Measurements from ENCODE around the gene ADRA2B. TPM values are rescaled to one million over a fixed set of nuclear protein-coding genes. Genes with fewer than 3 reads are reported as not detected.

ADRA2B gene
- total RNA-seq, 1 experiment from 2014 or later = not detected

DNA sequence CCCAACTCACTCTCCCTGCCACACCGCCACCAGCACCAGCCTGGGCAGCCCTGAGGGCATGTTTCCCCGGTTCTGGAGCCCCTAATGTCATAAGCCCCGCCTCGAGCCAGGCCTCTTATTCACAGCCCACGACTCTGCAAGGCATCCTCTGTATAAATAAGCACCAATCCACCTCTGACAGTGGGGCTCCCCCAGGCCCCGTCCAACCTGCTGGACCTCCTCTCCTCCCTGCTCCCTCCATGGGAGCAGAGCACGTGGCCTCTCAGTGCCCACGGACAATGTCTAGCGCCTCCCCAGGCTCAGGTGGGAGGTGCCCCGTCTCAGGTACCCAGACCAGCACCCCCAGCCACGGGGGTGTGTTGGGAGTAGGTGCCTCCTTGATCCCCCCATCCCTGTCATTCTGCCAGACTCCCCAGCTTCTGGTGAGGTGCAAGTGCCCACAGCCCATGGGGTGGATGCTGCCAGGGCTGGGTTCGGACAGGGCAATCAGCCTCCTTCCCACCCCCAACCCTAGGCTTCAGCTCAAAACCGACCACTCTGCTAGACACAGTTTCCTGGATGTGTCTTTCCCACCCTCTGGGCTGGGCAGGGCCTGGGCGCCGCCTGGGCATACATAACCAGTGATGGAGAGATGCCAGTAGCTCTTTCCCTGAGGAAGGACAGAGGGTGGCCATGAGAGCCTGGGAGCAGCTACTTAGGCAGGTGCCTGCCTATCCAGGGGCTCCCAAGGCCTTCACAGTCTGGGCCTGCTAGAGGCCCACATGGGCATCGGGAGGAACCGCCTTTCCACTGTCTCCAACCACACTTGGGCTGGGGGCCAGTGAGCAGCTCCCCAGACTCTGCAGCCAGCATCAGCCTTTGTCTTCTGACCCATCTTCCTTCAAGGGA lies 1.6 kb upstream of the ADRA2B start:
- DNase-seq (ENCODE audit: low read depth) = peak; percentile 27

DNA sequence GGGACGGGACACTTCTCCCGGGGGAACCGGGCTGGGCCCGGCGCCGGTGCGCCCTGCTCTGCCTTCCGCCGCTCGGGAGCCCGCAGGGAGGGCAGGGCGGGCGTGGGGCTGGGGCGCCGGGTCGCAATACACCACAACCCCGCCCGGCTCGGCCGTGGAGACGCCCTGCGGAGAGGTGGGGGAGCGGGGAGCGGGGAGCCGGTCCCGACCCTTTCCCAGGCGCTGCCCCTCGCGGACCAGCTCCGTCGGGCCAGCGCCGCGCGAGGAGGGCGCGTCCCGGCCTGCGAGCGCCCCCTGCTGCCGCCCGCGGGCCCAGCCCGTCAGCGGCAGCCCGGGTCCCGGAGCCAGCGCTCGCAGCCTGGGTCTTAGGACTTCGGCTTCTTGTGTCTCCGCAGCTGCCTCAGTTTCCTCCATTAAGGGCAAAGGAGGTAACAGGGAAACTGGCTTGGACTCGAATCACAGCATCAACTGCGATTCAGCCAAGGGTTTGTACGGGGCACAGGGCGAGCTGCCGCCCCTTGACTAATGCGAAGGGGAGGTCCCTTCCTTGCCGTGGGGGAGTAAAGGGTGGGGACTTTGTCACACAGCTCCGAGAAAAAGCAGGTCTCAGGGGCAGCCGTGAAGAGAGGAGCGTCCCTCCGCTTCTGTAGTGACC lies 635 bp upstream of the ADRA2B start:
- peak; percentile 67 for DNase-seq (ENCODE audit: low read depth)

DNA sequence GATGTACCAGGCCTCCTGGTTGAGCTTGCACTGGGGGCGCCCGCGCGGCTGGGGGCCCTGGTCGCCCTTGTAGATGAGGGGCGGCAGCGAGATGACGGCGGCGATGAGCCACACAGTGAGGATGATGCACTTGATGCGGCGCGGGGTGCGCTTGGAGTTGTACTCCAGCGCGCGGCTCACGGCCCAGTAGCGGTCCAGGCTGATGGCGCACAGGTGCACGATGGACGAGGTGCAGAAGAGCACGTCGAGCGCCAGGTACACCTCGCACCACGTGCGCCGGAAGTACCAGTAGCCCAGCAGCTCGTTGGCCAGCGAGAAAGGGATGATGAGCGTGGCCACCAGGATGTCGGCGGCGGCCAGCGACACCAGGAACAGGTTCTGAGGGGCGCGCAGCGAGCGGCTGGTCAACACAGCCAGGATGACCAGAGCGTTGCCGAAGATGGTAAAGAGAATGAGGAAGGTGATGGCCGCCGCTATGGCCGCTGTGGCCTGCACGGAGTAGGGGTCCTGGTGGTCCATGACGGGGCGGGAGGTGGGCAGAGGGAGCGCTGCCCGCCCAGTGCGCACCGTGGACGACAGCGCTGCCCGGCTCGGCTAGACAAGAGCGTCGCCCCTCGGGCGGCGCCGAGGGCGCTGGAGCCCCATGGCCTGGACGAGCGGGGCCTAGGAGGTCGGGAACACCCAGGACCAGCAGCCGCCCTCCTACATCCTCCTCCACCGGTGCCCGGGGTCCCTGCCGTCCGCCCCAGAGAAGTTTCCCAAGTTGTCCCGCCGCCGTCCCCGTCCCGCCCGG lies 544 bp downstream of the ADRA2B start:
- DNase-seq (ENCODE audit: low read depth) = no peak

DNA sequence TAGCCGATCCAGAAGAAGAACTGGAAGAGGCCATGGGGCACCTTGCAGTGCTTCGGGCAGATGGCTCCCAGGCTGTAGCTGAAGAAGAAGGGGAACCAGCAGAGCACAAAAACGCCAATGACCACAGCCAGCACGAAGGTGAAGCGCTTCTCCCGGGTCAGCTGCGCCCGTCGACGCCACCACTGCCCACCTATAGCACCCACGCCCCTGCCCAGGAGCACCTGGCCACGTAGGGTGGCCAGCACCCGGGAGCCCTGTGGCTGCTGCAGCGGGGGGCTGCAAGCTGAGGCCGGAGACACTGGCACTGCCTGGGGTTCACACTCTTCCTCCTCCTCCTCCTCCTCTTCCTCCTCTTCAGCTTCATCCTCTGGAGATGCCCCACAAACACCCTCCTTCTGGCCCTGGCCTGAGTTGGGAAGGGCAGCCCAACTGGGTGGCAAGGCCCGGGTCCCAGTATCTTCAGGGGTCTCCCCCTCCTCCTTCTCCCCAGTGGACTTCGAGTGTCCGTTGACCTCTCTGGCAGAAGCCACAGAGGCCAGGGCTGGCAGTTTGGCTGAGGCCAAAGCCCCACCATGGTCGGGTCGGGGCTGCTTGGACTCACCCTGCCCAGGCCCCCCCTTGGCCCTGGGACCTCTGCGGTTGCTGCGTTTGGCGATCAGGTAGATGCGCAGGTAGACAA lies 1.3 kb downstream of the ADRA2B start:
- DNase-seq (ENCODE audit: low read depth) = no peak

DNA sequence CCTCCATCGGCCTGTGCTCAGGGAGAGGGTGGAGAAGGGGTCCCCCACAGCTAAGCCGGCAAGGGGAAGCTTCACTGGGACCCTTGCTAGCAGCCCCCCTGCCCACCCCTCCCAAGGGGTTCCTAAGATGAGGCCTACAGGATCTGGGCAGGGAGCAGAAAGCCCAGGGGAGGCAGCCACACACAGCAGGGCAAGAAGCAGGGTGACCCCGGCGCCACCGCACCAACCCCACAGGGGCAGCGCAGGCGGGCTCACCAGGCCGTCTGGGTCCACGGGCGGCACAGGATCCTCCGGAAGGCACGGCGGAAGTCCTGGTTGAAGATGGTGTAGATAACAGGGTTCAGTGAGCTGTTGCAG lies 1.8 kb downstream of the ADRA2B start:
- no peak for DNase-seq (ENCODE audit: low read depth)

DNA sequence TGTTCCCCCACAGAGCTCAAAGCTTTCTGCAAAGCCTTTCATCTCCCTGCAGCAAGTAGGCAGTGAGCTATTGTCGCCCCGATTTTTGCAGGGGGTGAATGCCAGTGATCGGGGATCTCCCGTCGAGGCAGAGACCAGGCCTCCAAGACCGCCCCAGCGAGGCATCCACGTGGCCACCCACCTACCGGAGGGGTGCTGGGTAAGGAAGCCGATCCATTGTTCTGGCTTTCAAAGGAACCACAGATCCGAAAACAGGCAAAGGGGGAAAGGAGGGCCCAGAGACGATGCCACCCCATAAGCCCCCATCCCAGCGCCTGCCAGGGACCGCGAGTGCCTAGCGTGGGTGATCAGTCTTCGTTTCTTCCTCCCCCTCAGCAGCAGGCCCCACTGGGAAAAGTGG lies 2.4 kb downstream of the ADRA2B start:
- no peak for DNase-seq (ENCODE audit: low read depth)

DNA sequence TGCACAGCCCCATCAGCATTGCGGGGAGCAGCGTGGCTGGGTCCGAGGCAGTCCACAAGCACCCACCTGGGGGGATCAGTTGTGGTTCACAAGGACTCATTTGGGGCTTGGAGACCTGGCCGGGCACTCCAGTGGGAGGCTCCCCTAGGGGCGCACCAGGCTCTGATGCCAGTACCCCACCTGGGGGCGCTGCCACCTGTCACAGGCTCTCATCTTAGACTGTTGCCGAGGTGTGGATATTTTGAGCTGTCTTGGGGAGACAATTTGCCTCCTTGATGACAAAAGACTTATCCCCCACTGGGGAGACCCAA lies 3.0 kb downstream of the ADRA2B start:
- DNase-seq (ENCODE audit: low read depth) = no peak

DNA sequence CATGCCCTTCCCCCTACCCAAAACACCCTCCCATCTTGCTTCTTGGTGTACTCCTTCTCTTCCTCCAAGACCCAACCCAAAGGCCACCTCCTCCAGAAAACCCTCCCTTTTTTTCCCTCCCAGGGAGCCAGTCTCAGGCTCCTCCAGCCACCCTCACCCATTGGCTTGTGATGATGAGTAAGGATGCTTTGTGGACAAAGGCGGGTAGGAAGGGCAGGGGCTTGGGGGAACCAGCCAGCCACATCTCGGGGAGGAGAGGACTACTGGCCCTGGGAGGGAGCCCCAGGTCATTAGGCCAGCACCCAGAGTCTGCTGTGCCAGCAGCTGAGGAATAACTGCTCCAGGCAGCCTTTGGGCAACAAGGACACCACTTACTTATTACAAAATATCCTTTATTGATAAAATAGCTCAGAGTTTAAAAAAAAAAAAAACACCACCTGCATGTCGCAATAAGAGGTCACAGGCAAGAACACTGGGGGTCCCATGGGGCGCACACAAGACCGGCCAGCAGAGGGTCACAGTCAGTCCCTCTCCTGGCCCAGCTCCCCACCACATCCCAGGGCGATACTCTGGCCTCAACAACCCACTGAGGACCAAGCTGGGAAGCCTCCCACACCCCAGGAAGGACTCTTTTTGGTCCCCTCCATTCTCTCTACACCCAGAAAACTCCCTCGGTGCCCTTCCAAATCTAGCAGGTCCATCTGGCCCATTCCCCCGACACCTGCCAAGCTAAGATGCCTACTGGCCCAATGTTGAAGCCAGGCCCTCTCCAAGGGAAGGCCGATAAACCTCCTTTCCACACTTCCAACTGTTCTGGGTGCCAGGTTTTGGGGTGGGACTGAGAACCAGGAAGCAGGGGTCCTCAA lies 3.6 kb downstream of the ADRA2B start:
- no peak for DNase-seq (ENCODE audit: low read depth)

DNA sequence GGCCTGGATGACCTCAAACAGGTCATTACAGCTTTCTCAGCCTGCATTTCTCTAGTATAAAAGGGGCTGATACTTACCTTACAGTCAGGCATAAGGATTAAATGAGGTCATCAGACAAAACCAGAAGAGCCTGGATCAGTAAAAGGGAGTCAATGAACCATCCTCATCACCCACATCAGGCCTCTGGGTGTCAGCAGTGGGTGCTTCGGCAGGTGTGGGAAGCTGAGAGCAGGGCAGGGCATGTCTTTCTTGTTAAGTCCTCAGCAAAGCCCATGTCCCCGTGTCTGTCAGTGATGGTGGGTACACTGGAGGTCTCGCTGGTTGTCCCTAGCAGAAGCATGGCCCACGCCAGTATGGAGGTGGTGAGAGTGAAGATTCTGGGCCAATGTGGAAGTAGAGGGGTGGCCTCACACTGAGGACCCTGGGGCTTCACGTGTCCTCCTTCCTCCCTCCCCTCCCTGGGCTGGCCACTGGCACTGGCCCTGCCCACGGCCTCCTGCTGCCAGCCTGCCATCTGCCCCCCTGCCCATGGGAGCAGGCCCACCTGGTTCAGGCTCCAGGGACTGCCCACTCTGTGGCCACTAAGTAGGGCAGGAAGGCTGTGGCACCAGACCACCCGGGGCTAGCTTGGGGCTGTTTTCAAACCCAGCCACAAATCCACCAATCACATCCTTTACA lies 4.4 kb downstream of the ADRA2B start:
- DNase-seq (ENCODE audit: low read depth) = no peak

DNA sequence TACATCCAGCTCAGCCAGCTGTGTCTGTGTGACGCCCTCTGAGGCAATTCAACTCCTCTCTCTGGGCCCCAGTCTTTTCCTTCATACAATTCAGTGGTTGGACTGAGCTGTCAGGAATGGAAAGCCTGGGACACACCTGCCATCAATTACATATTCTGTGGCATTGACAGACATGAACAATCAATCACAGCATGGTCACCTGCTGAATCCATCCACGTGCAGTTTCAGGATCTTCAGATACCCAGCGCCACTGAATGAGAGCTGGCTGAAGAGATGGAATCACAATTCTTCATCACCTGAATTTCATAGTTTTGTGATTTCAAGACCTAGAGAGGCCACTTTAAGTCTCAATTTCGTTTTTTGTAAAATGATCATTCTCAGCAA lies 5.1 kb downstream of the ADRA2B start:
- DNase-seq (ENCODE audit: low read depth) = no peak

DNA sequence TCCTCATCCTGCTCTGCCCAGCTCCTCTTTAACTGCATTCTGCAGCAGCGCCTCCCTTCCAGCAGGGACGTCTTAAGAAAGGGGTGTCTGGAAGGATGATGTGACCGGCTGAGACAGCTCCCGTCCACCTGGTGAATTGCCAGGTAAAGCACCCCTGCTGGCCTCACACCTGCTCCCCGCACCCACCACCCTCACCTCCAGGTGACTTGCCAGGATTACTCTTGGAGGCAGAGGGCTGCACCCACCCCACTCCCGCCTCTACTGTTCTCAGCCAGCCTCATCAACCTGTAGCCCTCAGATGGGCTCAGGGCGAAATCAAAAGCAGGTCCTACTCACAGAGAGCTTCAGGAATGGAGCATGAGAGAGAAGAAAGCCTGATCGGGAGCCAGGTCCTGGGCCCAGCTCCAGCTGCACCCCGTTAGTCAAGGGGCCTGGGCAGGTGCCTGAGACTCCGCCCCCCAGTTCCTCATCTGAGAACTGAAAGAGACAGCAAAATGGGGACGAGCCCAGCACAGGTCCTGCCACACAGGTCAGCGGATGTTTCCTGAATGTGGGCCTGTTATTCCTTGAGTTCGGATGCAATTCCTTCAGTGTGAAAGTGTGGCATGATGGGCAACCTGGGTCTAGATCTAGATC lies 5.6 kb downstream of the ADRA2B start:
- DNase-seq (ENCODE audit: low read depth) = no peak

DNA sequence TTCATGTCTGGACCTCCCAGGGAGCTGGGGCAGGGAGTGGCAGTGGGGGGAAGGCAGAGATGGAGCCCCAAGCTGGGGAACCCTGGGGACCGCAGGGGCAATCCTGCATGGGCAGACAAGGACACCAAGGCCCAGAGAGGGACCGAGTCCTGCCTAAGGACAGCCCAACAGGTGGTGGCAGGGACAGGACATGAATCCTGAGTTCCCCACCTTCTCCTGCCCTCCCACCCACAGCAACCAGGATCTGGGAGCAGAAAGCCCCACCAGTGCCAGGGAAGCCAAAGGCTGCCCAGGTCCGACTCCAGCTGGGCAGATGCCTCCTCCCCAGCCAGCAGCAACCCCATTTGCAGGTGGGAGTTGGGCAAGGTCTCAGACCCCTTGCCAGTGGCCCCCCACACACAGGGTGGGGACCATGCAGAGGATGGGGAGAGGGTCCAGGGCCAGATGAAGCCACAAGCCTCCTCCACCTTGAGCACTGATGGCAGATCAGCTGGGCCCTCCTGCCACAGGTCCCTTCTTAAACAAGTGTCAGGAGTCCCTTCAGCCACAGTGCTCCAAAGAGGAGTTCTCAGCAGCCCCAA lies 6.3 kb downstream of the ADRA2B start:
- DNase-seq (ENCODE audit: low read depth) = no peak

DNA sequence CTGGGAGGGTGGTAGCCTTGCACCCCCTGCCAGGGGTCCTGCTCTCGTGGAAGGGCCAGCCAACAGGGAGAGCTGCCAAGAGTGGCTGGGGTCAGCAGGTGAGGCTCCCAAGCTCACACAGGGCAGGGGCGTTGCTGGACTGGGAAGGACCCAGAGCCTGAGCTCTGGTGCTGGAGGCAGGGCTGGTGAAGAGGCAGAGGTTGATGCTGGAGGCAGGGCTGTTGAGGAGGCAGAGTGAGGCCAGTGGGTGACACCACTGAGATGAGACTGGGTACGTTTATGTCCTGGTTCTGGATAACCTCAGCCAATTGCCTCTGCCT lies 7.0 kb downstream of the ADRA2B start:
- DNase-seq (ENCODE audit: low read depth) = no peak

DNA sequence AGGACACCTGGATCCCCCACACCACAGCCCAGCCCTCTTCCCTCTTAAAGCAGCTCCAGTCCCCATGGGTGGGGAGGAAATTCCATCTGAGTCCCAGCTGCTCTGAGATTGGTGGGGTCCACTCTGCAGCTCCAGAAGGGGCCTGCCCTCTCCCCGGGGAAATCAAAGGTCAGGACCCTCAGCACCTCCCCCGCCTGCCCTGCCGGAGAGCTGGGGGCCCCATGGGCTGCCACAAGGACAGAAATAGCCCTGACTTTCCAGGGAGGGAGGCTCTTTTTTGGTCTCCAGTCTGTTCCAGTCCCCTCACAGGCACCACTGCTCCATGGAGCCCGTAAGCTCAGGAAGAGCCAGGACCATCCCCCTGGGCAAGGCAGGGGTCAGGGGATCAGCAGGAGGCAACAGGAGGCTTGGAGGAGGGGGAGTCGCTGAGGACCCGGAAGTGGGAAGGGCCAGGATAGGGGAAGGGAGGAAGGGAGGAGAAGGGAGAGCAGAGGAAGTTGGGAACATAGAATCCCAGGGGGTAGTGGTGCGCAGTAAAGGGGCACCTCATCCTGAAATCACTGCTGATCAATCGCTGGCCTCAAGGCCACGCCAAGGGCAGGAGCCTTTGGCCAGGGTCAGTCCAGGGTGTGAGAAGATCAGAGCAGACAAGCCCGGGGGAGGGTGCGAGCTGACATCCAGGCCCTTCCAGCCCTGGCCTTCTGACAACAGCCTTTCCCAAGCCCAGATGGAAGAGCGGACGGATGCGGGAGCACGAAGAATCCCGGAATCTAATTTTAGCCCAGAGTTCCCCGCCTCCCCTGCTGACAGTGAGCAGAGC lies 7.6 kb downstream of the ADRA2B start:
- no peak for DNase-seq (ENCODE audit: low read depth)

DNA sequence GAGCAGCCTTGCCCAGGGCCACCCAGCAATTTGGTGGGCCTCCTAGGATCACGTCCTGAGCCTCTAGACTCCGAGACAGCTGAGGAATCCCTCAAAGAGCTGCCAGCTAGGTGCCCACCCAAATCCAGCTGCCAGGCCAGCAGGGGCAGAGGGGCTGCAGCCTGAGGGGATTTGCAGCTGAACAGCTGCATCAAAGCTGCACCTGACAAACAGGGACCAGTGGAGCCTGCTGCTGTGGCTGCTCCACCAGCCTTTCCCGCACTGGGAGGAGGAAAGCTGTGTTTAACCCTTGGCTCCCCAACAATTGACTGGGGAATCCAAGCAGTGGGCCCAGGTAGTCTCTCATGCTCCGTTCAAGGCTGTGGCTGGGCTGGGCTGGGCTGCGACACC lies 8.2 kb downstream of the ADRA2B start:
- no peak for DNase-seq (ENCODE audit: low read depth)

DNA sequence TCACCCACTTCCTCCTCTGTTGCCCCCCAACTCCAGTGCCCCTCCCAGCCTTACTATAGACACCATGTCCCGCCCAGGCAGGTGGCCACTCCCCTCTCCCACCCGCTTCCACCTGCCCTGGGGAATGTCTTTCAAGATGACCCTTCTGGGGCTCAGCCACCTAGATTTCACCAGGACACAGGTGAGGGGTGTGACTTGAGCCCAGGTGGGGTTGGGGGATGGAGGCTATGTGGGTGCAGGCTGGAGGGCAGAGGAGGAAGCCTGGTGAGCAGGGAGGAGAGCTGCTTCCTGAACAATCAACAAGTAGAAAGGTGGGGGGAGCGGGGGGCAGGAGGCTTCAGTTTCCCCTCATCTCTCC lies 8.7 kb downstream of the ADRA2B start:
- DNase-seq (ENCODE audit: low read depth) = no peak

DNA sequence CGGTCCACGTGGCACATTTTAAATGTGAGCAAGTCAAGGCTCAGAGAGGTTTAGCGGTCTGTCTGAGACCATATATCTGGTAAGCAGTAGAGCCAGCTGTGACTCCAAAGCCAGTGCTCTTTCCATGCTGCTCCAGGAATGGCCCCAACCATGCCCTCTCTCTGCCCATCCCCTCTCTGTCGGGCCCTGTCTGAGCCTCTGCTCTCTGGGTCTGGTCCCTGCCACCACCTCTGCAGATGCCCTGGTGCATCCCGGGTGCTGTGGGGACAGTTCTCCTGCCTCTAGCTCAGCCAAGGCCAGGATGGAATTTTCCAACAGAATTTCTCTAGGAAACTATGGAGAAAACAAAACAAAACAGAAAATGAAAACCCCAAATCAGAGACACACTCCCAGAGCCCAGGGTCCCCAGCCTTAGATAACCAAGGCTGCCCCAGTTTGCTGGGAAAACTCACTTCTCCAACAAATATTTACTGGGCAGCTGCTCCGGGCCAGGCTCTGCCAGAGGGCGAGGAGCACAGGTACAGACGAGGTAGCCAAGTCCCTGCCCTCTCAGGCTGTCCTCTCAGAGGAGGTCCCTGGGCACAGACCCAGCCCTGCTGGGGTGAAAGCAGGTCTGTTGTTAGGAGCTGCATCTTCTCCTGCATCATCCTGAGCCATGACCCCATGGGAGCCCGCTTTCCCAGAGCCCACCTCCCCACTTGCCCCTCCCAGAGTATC lies 9.2 kb downstream of the ADRA2B start:
- no peak for DNase-seq (ENCODE audit: low read depth)

DNA sequence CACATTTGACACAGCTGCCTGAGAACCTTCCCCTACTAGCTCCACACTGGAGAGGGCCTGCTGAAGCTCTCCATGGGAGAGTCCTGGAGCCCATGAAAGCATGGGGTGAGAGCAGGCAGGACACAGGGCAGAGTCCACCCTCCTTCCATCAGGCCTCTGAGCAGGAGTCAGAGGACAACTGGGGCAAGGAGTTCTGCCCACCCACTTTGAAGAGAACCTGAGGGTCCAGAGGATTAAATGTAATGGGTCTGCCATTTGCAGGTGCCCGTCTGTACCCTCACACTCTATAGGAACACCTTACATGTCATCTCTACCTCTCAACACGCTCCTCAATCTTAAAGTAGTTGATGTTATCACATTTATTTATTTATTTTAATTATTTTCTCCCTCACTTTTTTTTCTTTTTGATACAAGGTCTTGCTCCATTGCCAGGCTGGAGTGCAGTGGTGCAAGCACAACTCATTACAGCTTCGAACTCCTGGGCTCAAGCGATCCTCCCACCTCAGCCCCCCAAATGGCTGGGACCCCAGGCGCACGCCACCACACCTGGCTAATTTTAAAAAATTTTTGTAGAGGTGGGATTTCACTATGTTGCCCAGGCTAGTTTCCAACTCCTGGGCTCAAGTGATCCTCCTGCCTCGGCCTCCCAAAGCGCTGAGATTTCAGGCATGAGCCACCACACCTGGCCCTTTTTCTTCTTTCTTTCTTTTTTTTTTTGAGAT lies 10.2 kb downstream of the ADRA2B start:
- DNase-seq (ENCODE audit: low read depth) = no peak

Measured in Daoy (cell line).